ENCODE data around the gene IGHMBP2.
A peak's percentile ranks its signal among the peaks of the same experiment; 100 is the strongest.

Gene IGHMBP2

DNA sequence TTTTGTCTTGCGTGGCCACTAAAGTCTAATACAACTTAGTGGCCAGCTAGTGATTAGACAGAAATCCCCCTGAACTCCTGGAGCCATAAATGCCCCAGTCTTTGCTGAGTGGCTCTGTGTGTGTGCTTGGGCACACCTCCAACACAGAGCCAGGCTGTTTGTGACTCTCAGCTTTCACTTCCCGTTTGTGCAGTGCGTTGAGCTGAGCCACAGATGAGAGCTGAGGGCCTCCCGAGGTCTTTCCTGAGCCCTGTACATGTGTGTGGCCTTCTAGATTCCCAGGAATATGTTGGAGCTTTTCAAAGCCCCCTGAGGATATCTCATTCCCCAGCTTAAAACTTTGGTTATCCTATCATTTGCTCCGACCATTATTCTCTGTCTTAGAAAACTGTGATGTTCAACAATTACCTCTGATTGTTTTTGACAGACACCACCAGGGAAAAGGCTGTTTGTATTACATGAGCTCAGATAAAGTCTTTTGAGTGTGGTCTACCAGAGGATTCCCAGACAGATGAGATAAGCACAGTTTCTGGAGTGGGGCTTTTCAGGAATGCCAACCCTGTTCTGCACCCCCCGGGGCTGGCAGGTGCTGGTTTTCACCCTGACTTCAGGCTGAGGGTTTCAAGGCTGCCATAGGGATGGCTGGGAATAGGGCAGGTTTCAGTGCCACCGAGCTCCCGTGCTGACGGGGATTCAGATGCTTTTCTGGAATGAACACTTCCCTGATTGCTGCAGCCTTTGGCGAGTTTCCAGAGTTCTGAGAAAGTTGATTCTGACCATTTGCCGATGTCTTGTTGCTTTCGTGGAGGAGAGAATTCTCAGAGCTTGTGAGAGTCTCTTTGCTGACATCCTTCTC, 23.8 kb downstream of the IGHMBP2 start:
- H3K27me3 Mint-ChIP-seq, result no peaks in the 10 kb centered on the region
- H3K36me3 Mint-ChIP-seq (ENCODE audit: low read depth), result peaks cover 84% of the 10 kb centered on the region
- peaks cover 13% of the 10 kb centered on the region for H3K9me3 Mint-ChIP-seq
- intact Hi-C loops (cut with micrococcal nuclease), result loop anchor here (5.0 kb wide), 1 partner anchor 120 kb away; the partner anchor contains the start of gene TPCN2
- H3K27ac Mint-ChIP-seq, result peak overlapping the region; percentile 92
- H3K4me3 Mint-ChIP-seq, result peak overlapping the region; percentile 60
- peaks cover 42% of the 10 kb centered on the region for H3K4me1 Mint-ChIP-seq (ENCODE audit: low read depth)

DNA sequence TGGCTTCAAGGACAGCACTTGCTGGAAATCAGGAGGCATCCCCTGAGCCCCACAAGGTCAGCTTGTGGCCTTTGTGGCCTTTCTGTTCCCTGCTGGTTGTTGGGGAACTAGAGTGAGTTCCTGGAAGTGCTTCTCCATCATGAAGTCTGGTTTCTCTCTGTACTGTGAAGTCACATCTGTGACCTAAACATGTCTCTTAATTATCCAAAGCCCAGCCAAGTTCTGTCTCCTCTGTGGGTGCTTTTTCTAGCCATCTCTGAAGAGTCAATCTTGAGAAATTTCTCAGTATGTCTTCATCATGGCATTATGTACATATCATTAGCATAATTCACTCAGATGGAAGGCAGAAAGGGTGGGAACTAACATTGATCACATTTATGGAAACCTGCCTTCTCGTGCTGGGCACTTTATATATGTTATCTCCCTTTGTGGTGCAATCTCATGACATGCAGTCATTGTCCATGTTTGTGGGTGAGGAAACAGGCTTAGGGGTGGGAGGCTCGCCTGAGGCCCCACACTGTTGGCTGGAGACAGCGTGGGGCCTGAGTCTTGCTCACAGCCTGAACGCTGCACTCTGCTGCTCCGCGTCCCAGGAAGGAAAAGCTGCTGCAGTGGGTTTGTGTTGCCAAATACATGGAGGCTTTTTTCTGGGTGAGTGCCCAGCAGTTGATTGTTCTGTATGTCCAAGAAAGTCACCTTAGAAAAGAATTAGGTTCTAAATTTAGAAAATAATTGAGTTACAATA, 24.6 kb downstream of the IGHMBP2 start:
- Mint-ChIP-seq H3K9me3 (peaks cover 13% of the 10 kb centered on the region), H3K4me3 (peak overlapping the region; percentile 60), H3K27ac (peak overlapping the region; percentile 92), H3K36me3 (ENCODE audit: low read depth) (peaks cover 84% of the 10 kb centered on the region), H3K4me1 (ENCODE audit: low read depth) (peaks cover 42% of the 10 kb centered on the region), H3K27me3 (no peaks in the 10 kb centered on the region)
- intact Hi-C loops (cut with micrococcal nuclease), result loop anchor here (5.0 kb wide), 1 partner anchor 119 kb away; the partner anchor contains the start of gene TPCN2

DNA sequence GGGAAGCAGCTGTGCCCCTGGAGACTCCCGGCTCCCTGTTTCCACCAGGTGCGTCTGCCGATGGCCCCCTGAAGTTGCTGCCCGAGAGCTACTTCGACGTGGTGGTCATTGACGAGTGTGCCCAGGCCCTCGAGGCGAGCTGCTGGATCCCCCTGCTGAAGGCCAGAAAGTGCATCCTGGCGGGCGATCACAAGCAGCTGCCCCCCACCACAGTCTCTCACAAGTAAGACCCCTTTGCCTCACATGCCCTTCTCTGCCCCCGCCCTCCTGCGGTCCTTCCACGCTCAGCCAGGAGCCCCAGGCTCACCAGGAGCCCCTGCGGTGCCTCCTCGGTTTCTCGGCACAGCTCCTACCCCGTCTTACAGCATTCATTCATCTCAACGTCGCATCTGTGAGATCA, 25.4 kb downstream of the IGHMBP2 start:
- Mint-ChIP-seq H3K36me3 (ENCODE audit: low read depth) (peaks cover 84% of the 10 kb centered on the region), H3K4me3 (no peak overlapping the region), H3K27ac (peak overlapping the region; percentile 1), H3K4me1 (ENCODE audit: low read depth) (peaks cover 42% of the 10 kb centered on the region), H3K27me3 (no peaks in the 10 kb centered on the region), H3K9me3 (peaks cover 13% of the 10 kb centered on the region)
- intact Hi-C loops (cut with micrococcal nuclease), result loop anchor here (5.0 kb wide), 1 partner anchor 118 kb away; the partner anchor contains the start of gene TPCN2

DNA sequence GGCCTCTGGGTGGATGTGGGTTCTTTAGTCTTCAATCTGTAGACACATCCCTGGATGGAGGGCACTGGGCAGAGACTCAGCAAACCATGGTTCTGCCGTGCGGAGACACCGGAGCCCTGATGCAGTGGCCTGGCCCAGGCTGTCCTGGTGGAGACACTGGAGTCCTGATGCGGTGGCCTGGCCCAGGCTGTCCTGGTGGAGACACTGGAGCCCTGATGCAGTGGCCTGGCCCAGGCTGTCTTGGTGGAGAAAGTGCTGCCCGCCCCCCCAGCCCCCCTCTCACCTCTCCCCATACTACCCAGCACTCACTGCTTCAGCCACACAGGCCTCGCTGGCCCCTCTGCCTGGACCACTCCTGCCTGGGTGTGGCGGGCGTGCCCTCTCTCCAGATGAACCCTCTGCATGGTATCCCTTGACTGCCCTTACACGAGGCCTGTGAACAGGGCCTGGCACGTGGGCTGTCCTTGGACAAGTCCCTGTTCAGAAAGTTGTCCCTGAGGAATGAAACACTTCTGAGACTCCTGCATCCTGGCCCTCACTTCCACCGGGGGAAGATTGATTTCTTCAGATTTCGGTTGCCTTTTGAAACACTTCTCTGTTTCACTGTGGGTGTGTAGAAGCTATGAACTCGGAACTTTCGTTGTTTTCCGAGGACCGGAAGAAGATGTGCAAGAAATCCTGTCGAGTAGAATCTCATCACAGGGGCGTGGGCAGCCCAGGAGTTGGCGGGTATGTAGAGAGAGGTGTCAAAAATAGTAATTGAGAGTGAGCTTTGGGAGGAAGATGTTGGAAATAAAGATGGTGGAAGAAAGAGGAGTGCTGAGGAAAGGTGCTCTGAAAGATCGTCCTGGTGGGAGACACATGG, 26.2 kb downstream of the IGHMBP2 start:
- intact Hi-C loops (cut with micrococcal nuclease), result loop anchor here (5.0 kb wide), 1 partner anchor 117 kb away; the partner anchor contains the start of gene TPCN2
- Mint-ChIP-seq H3K4me3 (no peak overlapping the region), H3K27me3 (no peaks in the 10 kb centered on the region), H3K4me1 (ENCODE audit: low read depth) (peaks cover 42% of the 10 kb centered on the region), H3K36me3 (ENCODE audit: low read depth) (peaks cover 84% of the 10 kb centered on the region), H3K9me3 (peaks cover 13% of the 10 kb centered on the region), H3K27ac (peak overlapping the region; percentile 1)

DNA sequence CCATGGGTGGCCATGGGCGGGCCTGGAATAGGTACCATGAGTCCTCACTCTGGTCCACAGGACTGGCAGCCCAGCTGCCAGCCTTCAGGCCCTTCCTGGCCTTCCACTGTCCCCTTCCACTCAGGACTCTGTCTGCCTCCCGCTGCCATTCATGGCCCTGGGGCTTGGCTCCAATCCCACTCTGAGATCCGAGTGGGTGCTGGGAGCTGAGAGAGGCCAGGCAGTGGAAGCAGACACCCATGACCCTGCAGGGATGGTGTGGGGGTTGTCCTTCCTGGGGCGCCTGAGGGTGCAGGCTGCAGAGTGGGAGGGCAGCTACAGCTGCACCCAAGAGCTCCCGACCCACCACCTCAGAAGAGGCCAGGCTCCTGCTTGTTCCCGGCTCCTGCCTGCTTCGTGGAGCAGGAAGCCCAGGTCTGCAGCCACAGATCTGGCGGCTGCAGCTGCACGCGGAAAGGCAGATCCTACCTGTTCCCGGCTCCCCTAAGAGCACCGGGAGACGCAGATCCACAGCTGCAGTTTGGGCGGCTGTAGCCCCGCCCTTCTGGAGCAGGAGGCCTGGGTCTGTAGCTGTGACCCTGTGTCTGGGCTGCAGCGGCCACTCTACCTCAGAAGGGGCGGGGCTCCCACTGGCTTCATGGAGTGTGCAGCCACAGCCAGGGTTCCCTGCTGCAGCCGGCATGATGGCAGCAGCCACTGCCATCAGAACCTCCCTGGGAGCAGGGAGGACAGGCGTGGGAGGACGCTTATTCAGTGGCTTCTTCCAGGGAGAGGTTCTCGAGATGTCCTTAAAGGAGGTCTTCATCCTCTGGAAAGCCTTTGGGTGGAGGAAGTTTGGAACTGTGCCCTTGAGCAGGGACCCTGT, 27.5 kb downstream of the IGHMBP2 start:
- Mint-ChIP-seq H3K36me3 (ENCODE audit: low read depth) (peaks cover 84% of the 10 kb centered on the region), H3K4me3 (no peak overlapping the region), H3K27ac (no peak overlapping the region), H3K4me1 (ENCODE audit: low read depth) (peaks cover 42% of the 10 kb centered on the region), H3K9me3 (peaks cover 2% of the 10 kb centered on the region), H3K27me3 (no peaks in the 10 kb centered on the region)
- intact Hi-C loops (cut with micrococcal nuclease), result no loop called here

DNA sequence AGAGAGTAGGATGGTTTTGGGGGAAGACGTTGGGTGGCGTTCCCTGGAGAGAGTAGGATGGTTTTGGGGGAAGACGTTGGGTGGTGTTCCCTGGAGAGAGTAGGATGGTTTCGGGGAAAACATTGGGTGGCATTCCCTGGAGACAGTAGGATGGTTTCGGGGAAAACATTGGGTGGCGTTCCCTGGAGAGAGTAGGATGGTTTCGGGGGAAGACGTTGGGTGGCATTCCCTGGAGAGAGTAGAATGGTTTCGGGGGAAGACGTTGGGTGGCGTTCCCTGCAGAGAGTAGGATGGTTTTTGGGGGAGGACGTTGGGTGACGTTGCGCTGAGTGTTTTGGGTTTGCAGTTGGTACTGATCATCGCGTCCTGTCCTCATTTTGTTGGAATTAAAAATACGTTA, 28.2 kb downstream of the IGHMBP2 start:
- Mint-ChIP-seq H3K36me3 (ENCODE audit: low read depth) (peaks cover 84% of the 10 kb centered on the region), H3K4me1 (ENCODE audit: low read depth) (peaks cover 39% of the 10 kb centered on the region), H3K4me3 (no peak overlapping the region), H3K9me3 (no peaks in the 10 kb centered on the region), H3K27me3 (no peaks in the 10 kb centered on the region), H3K27ac (no peak overlapping the region)
- intact Hi-C loops (cut with micrococcal nuclease), result no loop called here

DNA sequence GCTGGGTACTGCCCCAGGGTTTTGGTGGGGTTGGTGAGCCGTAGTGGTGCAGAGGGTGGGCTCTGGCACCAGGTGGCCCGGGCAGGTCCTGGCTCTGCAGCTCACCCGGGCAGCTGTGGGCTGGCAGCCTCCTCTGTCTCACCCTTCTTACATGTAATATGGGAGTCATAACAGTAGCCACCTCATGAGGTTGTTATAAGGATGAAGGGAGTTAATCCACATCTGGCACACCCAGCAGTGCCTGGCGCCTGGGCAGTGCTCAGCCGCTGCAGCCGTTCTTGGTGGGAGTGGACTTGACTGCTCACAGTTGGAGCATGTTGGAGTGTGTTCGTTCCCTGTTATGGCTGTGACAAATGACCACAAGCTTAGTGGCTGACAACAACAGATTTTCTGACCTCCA, 28.7 kb downstream of the IGHMBP2 start:
- H3K27me3 Mint-ChIP-seq, result no peaks in the 10 kb centered on the region
- H3K4me3 Mint-ChIP-seq, result no peak overlapping the region
- no peak overlapping the region for H3K27ac Mint-ChIP-seq
- intact Hi-C loops (cut with micrococcal nuclease), result no loop called here
- peaks cover 85% of the 10 kb centered on the region for H3K36me3 Mint-ChIP-seq (ENCODE audit: low read depth)
- H3K4me1 Mint-ChIP-seq (ENCODE audit: low read depth), result peaks cover 35% of the 10 kb centered on the region
- no peaks in the 10 kb centered on the region for H3K9me3 Mint-ChIP-seq

DNA sequence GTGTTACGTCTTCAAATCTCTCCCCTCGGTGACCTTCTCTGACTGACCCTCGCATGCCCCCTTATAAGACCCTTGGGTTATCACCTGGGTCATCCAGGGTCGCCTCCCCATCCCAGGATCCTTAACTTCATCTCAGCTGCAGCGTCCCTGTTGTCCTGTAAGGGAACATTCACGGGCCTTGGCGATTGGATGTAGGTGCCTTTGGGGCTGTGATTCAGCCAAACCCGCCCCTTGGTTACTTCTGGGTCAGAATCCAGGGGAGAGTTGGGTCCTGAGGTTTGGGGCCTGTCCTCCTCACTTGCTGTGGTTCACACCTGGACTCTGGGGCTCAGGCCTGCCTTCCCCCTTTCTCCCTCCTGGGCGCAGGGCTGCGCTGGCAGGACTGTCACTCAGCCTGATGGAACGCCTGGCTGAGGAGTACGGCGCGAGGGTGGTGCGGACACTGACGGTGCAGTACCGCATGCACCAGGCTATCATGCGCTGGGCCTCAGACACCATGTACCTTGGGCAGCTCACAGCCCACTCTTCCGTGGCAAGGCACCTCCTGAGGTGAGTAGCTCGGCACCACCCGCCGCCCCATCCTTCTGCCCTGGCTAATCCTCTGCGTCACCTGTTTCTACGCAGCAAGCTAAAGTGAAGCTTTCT, 29.4 kb downstream of the IGHMBP2 start:
- Mint-ChIP-seq H3K4me3 (no peak overlapping the region), H3K36me3 (ENCODE audit: low read depth) (peaks cover 92% of the 10 kb centered on the region), H3K9me3 (no peaks in the 10 kb centered on the region), H3K27ac (no peak overlapping the region), H3K27me3 (no peaks in the 10 kb centered on the region), H3K4me1 (ENCODE audit: low read depth) (peaks cover 28% of the 10 kb centered on the region)
- intact Hi-C loops (cut with micrococcal nuclease), result no loop called here

DNA sequence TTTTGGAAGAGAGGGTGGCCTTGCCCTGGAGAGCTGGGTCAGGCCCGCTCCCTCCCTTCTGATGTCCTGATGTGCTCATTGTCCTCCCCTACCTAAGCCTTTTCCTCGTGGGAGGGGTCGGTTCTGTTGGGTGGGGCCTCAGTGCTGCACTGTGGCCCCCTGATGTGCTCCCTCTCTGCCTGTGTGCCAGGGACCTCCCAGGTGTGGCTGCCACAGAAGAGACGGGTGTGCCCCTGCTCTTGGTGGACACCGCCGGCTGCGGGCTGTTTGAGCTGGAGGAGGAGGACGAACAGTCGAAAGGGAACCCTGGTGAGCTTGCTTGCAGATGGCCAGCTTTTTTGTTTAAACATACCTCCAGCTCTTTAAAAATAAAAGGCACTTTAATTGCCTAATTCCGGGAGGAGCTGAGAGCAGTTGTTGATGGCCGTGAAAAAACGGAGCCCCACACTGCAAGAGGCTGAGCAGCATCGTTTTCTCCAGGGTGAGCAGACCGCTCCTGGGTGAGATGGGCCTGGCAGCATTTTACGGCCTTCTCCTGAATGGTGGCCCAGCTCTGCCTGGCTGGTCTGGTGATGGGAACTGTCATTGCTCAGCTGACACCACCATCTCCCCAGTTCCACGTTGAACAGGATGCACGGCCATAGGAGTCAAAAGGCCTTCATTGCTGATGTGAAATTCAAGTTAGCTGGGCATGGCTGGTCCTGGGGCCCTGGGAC, 30.1 kb downstream of the IGHMBP2 start:
- intact Hi-C loops (cut with micrococcal nuclease), result no loop called here
- no peaks in the 10 kb centered on the region for H3K27me3 Mint-ChIP-seq
- H3K36me3 Mint-ChIP-seq (ENCODE audit: low read depth), result peaks cover 99% of the 10 kb centered on the region
- no peak overlapping the region for H3K4me3 Mint-ChIP-seq
- no peaks in the 10 kb centered on the region for H3K9me3 Mint-ChIP-seq
- H3K4me1 Mint-ChIP-seq (ENCODE audit: low read depth), result peaks cover 26% of the 10 kb centered on the region
- no peak overlapping the region for H3K27ac Mint-ChIP-seq

DNA sequence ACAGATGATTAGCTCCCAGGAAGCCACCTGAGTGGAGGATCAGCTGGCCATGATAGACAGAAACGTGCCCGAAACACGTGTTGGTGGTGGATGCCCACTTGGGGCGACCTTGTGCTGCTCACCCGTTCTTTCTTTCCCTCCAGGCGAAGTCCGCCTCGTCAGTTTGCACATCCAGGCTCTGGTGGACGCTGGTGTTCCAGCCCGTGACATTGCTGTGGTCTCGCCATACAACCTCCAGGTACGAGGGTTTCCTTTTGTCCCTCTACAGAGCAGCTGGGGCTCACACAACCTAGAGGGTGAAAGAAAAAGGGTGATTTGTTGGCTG, 30.6 kb downstream of the IGHMBP2 start:
- H3K4me1 Mint-ChIP-seq (ENCODE audit: low read depth), result peaks cover 28% of the 10 kb centered on the region
- H3K36me3 Mint-ChIP-seq (ENCODE audit: low read depth), result peaks cover 99% of the 10 kb centered on the region
- H3K27me3 Mint-ChIP-seq, result no peaks in the 10 kb centered on the region
- H3K4me3 Mint-ChIP-seq, result no peak overlapping the region
- no peak overlapping the region for H3K27ac Mint-ChIP-seq
- intact Hi-C loops (cut with micrococcal nuclease), result no loop called here
- no peaks in the 10 kb centered on the region for H3K9me3 Mint-ChIP-seq

DNA sequence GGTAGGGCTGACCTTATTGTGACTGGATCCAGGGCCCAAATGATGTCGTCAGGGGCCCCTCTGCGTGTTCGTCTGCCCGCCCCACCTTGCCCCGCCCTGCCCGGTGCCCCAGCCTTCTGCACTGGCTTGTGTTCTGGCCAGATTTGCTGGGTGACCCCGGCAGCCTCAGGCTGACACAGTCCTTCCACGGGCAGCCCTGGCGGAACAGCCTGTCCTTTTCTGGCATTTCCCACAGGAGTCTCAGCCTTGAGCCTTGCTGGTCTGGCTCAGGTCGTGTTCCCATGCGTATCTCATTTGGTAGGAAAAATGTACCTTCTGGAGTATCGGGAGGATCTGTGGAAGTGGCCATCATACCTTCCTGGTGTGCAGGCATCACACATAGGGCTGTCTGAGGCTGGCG, 31.0 kb downstream of the IGHMBP2 start:
- no peak overlapping the region for H3K4me3 Mint-ChIP-seq
- H3K4me1 Mint-ChIP-seq (ENCODE audit: low read depth), result peaks cover 28% of the 10 kb centered on the region
- peaks cover 99% of the 10 kb centered on the region for H3K36me3 Mint-ChIP-seq (ENCODE audit: low read depth)
- intact Hi-C loops (cut with micrococcal nuclease), result no loop called here
- H3K27me3 Mint-ChIP-seq, result no peaks in the 10 kb centered on the region
- H3K9me3 Mint-ChIP-seq, result no peaks in the 10 kb centered on the region
- no peak overlapping the region for H3K27ac Mint-ChIP-seq

DNA sequence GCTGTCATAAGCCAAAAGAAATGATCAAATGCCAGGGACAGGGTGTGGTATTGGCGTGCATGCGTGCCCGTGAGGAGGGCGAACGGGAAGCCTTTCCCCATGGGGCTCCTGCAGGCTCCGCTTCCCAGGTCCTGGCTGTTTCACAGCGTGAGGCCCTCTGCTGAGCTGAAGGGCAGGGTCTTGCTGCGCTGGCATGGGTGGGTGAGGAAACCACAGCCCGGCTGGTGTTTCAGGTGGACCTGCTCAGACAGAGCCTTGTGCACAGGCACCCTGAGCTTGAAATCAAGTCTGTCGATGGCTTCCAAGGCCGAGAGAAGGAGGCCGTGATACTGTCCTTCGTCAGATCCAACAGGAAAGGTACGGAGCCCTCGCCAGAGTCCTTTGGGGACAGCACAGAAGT, 31.4 kb downstream of the IGHMBP2 start:
- H3K36me3 Mint-ChIP-seq (ENCODE audit: low read depth), result peaks cover 99% of the 10 kb centered on the region
- H3K27ac Mint-ChIP-seq, result no peak overlapping the region
- no peaks in the 10 kb centered on the region for H3K27me3 Mint-ChIP-seq
- peaks cover 28% of the 10 kb centered on the region for H3K4me1 Mint-ChIP-seq (ENCODE audit: low read depth)
- no peaks in the 10 kb centered on the region for H3K9me3 Mint-ChIP-seq
- H3K4me3 Mint-ChIP-seq, result no peak overlapping the region
- intact Hi-C loops (cut with micrococcal nuclease), result no loop called here
